Cardiac muscle cell (in vitro differentiated cells and primary cell): ENCODE measurements around the gene RFX2. TPM values are rescaled to one million over a fixed set of nuclear protein-coding genes. Genes with fewer than 3 reads are reported as not detected.
"Not testable (repeated sequence)": the region's sequence is repeated elsewhere in the genome, so short reads cannot be mapped to it uniquely, and the experiment has no call there.

Experiments used
- DNase-seq, 2 donors: peaks; one replicate each; pipeline versions ENCODE4 v3.0.0 to v3.0.0-alpha.2; 2010 to 2017; ENCODE audit warnings: low read depth in 1 of 2, low spot score in 1 of 2
- H3K27ac ChIP-seq: fragments of 200-600 bp; sonication (generic); 2 replicates; pipeline ENCODE4 v1.5.1; 2016
- H3K27me3 ChIP-seq: fragments of 200-600 bp; sonication (generic); 2 replicates; pipeline ENCODE4 v1.6.0; 2016; ENCODE audit warnings: control low read depth
- H3K36me3 ChIP-seq: fragments of 200-600 bp; sonication (generic); 2 replicates; pipeline ENCODE4 v1.5.1; 2016; ENCODE audit warnings: control low read depth
- H3K4me1 ChIP-seq: fragments of 200-600 bp; sonication (generic); 2 replicates; pipeline ENCODE4 v1.8.1; 2017; ENCODE audit warnings: low read depth, mild to moderate bottlenecking, mixed run types
- H3K4me3 ChIP-seq: fragments of 200-600 bp; sonication (generic); 2 replicates; pipeline ENCODE4 v1.5.1; 2016; ENCODE audit warnings: mild to moderate bottlenecking
- H3K9me3 ChIP-seq: fragments of 200-600 bp; sonication (generic); 2 replicates; pipeline ENCODE4 v1.5.1; 2017; ENCODE audit warnings: low read depth, mild to moderate bottlenecking, control low read depth
- CTCF ChIP-seq: IDR thresholded peaks from 2 replicates; pipeline ENCODE4 v1.5.1; 2012; ENCODE audit warnings: low read depth, mild to moderate bottlenecking, low read length
- polyA plus RNA-seq: library from polyadenylated mRNA; unstranded; fragments of >200 nt; fragmentation: Nextera tagmentation; extraction: Ambion mirVana; gene quantifications from 2 replicates; pipeline ENCODE4 v1.2.1, GENCODE V29; 2016
- total RNA-seq: library from RNA; depleted of rRNA; stranded (reverse); fragments of >200 nt; gene quantifications from 2 replicates; pipeline ENCODE4 v1.2.3, GENCODE V29; 2016

RFX2 gene
- total and polyA plus RNA-seq, 2 experiments from 2014 or later = 3.0 to 3.9 TPM

GRCh38 chr19:6011794-6012193 lies 98.5 kb downstream of the RFX2 start:
- no peak for DNase-seq
- Histone ChIP-seq H3K27ac (no peak overlapping the region), H3K27me3 (no peaks in the 10 kb centered on the region), H3K4me1 (no peaks in the 10 kb centered on the region), H3K9me3 (no peaks in the 10 kb centered on the region), H3K36me3 (no peaks in the 10 kb centered on the region), H3K4me3 (no peak overlapping the region)
- no peak for TF ChIP-seq CTCF

- no peak overlapping the region for H3K27ac ChIP-seq
- no peaks in the 10 kb centered on the region for H3K9me3 ChIP-seq
- H3K36me3 ChIP-seq = no peaks in the 10 kb centered on the region
- H3K4me1 ChIP-seq = no peaks in the 10 kb centered on the region
- DNase-seq = no peak
- H3K4me3 ChIP-seq = no peak overlapping the region
- H3K27me3 ChIP-seq = no peaks in the 10 kb centered on the region
- TF ChIP-seq CTCF = no peak
Observed at GRCh38 chr19:6011206-6011605, 99.1 kb downstream of the RFX2 start.

- H3K36me3 ChIP-seq = no peaks in the 10 kb centered on the region
- TF ChIP-seq CTCF = no peak
- no peaks in the 10 kb centered on the region for H3K9me3 ChIP-seq
- no peak overlapping the region for H3K4me3 ChIP-seq
- H3K4me1 ChIP-seq = no peaks in the 10 kb centered on the region
- H3K27me3 ChIP-seq = no peaks in the 10 kb centered on the region
- H3K27ac ChIP-seq = no peak overlapping the region
- DNase-seq = no peak
Observed at GRCh38 chr19:6010107-6010506, 100.2 kb downstream of the RFX2 start.

- DNase-seq = no peak
- Histone ChIP-seq H3K36me3 (no peaks in the 10 kb centered on the region), H3K27ac (no peak overlapping the region), H3K27me3 (no peaks in the 10 kb centered on the region), H3K4me3 (no peak overlapping the region), H3K4me1 (no peaks in the 10 kb centered on the region), H3K9me3 (no peaks in the 10 kb centered on the region)
- TF ChIP-seq CTCF = no peak
Observed at GRCh38 chr19:6007866-6008265, 102.4 kb downstream of the RFX2 start.

GRCh38 chr19:6006896-6007295 lies 103.4 kb downstream of the RFX2 start:
- Histone ChIP-seq H3K36me3 (no peaks in the 10 kb centered on the region), H3K27me3 (no peaks in the 10 kb centered on the region), H3K9me3 (no peaks in the 10 kb centered on the region), H3K4me3 (no peak overlapping the region), H3K27ac (no peak overlapping the region), H3K4me1 (no peaks in the 10 kb centered on the region)
- no peak for TF ChIP-seq CTCF
- no peak for DNase-seq

- not testable (repeated sequence) for H3K4me1 ChIP-seq, H3K27me3 ChIP-seq, H3K36me3 ChIP-seq, H3K9me3 ChIP-seq, DNase-seq, H3K27ac ChIP-seq, H3K4me3 ChIP-seq
Observed at GRCh38 chr19:6006070-6006446, 104.2 kb downstream of the RFX2 start.
